Rectal smooth muscle tissue (tissue), 1 donor: Measurements from ENCODE around the gene MEIOB.
"Not testable (repeated sequence)": the region's sequence is repeated elsewhere in the genome, so short reads cannot be mapped to it uniquely, and the experiment has no call there.

Source experiments
- H3K27ac ChIP-seq: one replicate; pipeline ENCODE4 v1.7.0; 2013; ENCODE audit warnings: low read depth, low read length, inconsistent platforms
- H3K27me3 ChIP-seq: one replicate; pipeline ENCODE4 v1.7.0; 2013; ENCODE audit warnings: low read length; ENCODE audit not compliant: control insufficient read depth, insufficient read depth
- H3K36me3 ChIP-seq: one replicate; pipeline ENCODE4 v1.7.0; 2013; ENCODE audit warnings: low read length; ENCODE audit not compliant: control insufficient read depth, insufficient read depth
- H3K4me1 ChIP-seq: one replicate; pipeline ENCODE4 v1.7.0; 2013; ENCODE audit warnings: low read length; ENCODE audit not compliant: control insufficient read depth, insufficient read depth
- H3K4me3 ChIP-seq: one replicate; pipeline ENCODE4 v1.7.0; 2013; ENCODE audit warnings: low read length
- H3K9ac ChIP-seq: one replicate; pipeline ENCODE4 v1.7.0; 2013; ENCODE audit warnings: low read length

Gene MEIOB

DNA sequence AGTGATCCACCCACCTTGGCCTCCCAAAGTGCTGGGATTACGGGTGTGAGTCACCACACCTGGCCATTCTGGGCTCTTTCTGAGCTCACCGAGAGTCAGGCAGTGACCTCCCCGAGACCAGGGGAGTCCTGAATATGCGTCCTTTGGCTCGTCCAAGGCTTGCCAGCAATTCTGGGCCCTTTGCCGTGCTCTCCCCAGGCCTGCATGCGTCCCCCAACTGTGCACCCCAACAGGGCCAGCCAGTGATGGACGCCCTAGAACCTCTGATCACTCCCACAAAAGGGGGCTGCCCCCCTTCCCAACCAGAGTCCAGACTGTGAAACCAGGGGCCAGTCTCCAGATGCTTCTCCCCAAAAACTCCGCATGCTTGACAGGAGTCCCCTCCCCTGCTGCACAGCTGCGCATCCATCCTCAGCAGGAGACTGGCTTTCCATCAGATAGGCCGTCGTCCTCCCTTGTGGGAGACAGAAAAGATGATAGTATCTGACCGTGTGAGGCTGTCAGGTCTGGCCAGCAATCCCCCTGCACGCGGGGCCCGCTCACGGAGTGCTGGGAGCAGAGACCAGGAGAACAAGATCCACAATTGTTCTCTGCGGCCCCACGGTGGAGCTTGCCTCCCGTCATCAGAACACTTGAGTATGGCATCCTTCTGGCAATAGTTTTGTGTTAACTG is 30.7 kb upstream of the MEIOB start:
- Histone ChIP-seq H3K27me3 (no peaks in the 10 kb centered on the region), H3K9ac (no peak overlapping the region), H3K4me3 (no peak overlapping the region), H3K36me3 (no peaks in the 10 kb centered on the region), H3K4me1 (no peaks in the 10 kb centered on the region), H3K27ac (no peak overlapping the region)

DNA sequence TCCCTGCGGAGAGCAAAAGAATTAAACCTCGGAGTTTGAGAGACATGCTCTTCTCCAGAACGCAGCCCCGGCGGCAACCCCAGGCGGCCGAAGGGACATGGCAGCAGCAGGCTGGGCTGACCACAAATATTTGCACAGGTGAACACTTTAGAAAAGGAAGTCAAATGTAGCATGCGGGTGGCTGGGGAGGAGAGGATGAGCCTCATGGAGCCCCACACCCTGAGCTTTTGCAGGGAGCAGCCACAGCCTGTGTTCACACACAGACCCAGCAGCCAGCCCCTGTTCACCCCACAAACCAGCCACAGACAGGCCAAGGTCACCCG is 28.4 kb upstream of the MEIOB start:
- Histone ChIP-seq H3K27me3 (no peaks in the 10 kb centered on the region), H3K9ac (no peak overlapping the region), H3K27ac (no peak overlapping the region), H3K4me3 (no peak overlapping the region), H3K36me3 (no peaks in the 10 kb centered on the region), H3K4me1 (no peaks in the 10 kb centered on the region)

DNA sequence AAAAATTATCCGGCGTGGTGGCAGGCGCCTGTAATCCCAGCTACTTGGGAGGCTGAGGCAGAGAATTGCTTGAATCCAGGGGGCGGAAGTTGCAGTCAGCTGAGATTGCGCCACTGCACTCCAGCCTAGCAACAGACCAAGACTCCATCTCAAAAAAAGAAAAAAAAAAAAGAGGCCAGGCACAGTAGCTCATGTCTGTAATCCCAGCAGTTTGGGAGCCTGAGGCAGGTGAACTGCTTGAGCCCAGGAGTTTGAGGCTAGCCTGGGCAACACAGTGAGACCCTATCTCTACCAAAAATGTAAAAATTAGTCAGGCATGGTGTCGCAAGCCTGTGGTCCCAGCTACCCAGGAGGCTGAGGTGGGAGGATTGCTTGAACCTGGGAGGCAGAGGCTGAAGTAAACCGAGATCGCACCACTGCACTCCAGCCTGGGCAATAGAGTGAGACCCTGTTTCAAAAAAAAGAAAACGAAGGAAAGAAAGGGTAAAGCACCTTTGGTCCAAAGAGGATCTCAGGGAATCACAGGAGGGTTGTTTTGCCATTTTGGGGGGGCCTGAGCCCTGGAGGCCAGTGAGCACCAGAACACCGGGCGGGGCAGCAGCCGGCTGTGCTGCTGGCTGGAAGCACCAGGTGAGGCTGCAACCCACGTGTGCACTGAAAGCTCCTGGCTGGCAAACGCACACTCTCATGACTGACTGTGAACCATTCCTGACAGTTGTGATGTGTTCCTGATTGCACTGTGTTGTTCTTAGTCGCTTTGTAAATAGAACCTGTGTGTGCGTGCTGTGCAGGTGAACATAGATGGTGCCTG is 27.9 kb upstream of the MEIOB start:
- Histone ChIP-seq H3K27ac (no peak overlapping the region), H3K4me1 (no peaks in the 10 kb centered on the region), H3K4me3 (no peak overlapping the region), H3K27me3 (no peaks in the 10 kb centered on the region), H3K36me3 (no peaks in the 10 kb centered on the region), H3K9ac (no peak overlapping the region)

DNA sequence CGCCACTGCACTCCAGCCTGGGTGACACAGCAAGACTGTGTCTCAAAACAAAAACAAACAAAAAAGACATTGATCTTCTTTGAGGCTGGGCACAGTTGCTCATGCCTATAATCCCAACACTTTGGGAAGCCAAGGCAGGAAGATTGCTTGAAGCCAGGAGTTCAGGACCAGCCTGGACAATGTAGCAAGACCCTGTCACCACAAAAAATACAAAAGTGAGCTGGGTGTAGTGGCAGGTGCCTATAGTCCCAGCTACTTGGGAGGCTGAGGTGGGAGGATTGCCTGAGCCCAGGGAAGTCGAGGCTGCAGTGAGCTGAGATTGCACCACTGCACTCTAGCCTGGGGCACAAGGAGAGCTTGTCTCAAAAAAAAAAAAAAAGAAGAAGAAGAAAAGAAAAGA is 25.7 kb upstream of the MEIOB start:
- not testable (repeated sequence) for H3K4me3 ChIP-seq, H3K4me1 ChIP-seq, H3K27me3 ChIP-seq, H3K36me3 ChIP-seq, H3K9ac ChIP-seq, H3K27ac ChIP-seq

DNA sequence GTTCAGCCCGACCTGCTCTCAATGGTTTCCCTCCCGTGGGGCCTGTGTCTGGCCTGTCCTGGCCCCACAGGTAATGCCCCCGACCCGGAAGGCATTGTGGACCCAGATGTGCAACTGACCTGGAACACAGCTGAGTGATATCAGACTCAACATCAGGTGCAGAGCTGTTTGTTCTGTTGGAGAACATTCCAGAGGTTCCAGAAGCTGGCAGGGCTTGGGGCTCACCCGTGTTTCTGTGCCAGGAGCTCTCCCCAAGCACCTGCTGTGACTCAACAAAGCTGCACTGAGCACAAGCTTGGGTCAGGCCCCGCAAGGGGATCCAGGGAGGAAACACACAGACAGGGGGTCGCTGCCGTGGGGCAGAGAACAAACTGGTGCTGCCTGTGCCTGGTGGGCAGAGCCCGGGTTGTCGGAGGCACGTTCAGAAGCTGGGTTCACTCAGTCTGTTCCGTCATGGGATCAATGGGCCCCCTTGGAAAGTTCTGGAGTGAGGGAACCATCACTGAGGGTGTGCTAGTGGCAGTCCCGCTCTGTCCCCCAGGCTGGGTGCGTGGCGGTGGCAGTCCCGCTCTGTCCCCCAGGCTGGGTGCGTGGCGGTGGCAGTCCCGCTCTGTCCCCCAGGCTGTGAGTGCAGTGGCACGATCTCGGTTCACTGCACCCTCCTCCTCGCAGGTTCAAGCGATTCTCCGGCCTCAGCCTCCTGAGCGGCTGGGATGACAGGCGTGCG is 24.1 kb upstream of the MEIOB start:
- no peak overlapping the region for H3K4me3 ChIP-seq
- no peaks in the 10 kb centered on the region for H3K4me1 ChIP-seq
- H3K27me3 ChIP-seq: no peaks in the 10 kb centered on the region
- H3K36me3 ChIP-seq: no peaks in the 10 kb centered on the region
- H3K9ac ChIP-seq: no peak overlapping the region
- no peak overlapping the region for H3K27ac ChIP-seq

DNA sequence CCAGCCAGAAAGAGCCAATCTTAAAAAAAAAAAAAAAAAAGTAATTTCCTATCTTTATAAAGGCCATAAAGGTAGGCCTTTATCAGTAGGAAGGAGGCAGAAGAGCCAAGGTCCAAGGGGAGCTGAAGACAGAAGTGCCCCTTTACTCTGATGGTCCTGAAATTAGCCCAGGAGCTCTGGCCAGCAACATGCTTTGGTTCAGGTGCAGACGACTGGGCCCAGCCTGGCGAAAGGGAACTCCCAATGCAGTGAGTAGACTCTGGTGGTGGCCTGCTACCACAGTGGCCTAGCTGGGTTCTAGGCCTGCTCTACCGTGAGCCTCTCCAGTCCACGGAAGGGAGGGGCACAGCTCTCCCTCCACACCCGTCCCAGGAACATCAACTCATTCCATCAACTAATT is 23.1 kb upstream of the MEIOB start:
- H3K4me3 ChIP-seq: no peak overlapping the region
- no peak overlapping the region for H3K27ac ChIP-seq
- H3K36me3 ChIP-seq: no peaks in the 10 kb centered on the region
- H3K9ac ChIP-seq: no peak overlapping the region
- H3K27me3 ChIP-seq: no peaks in the 10 kb centered on the region
- no peaks in the 10 kb centered on the region for H3K4me1 ChIP-seq

DNA sequence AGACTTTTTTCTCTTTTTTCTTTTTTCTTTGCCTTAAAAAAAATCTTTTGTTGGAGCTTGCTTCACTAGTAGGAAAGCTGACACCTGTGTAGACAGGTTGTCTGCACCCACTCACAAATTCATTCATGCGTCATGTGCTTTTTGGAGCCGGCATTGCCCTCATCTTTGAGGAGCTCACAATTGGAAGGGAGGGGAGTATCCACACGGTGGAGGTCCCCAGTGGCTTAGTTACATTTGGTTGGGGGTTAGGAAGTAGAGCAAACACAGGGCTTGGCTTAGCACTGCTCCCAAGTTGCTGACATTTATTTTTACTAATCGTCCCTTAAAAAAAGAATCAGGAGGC is 18.7 kb upstream of the MEIOB start:
- H3K36me3 ChIP-seq: no peaks in the 10 kb centered on the region

DNA sequence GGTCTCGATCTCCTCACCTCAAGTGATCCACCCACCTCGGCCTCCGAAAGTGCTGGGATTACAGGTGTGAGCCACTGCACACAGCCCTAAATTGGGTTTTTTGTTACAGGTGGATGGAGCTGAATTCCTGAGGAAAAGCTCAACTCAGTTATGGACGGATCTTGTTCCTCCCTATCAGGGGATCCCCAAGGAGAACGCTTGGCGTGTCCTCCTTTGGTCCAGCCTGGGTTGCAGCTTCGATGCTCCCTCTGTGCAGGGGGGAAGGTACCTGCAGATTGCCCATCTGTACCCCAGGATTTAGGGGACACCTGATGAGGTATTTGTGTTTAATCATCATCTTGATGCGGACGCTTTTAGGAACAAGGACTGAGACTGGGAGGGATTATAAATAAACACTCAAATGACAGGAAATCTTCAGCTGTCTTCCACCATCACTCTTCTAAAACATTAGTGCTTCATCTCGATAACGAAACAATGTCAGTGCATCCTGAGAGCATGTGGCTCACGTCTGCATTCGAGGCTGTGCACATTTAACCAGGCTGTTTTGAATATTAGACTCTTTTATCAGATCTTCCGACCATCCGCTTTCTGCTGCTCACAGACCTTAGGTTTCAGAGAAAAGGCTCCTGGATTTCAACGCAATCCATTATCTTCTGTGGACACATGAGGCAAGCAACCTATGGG is 18.2 kb upstream of the MEIOB start:
- Histone ChIP-seq H3K4me3 (no peak overlapping the region), H3K4me1 (no peaks in the 10 kb centered on the region), H3K27ac (no peak overlapping the region), H3K36me3 (no peaks in the 10 kb centered on the region), H3K9ac (no peak overlapping the region), H3K27me3 (no peaks in the 10 kb centered on the region)

More for the DNA sequence above, 18.7 kb upstream of the MEIOB start:
- H3K4me3 ChIP-seq: no peak overlapping the region
- H3K9ac ChIP-seq: no peak overlapping the region
- H3K4me1 ChIP-seq: no peaks in the 10 kb centered on the region
- H3K27me3 ChIP-seq: no peaks in the 10 kb centered on the region
- H3K27ac ChIP-seq: no peak overlapping the region

DNA sequence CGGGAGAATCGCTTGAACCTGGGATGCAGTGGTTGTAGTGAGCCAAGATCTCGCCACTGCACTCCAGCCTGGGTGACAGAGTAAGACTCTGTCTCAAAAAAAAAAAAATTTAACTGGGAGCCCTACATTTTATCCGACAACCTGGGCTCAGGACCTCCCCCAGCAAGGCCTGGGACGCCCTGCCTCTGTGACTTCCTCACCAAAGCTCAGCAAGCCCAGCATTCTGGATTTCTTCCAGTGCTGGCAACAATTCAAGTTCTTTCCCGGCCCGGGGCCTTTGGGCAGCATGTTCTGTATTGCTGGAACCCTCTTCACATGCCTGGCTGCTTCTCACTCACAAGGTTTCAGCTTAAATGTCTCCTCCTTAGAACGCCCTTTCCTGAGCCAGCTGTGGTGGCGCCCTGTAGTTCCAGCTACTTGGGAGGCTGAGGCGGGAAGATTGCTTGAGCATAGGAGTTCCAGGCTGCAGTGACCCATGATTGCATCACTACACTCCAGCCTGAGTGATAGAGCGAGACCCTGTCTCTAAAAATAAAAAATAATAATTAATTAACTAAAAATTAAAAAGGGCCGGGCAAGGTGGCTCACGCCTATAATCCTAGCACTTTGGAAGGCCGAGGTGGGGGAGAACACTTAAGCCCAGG is 15.9 kb upstream of the MEIOB start:
- no peak overlapping the region for H3K4me3 ChIP-seq
- no peak overlapping the region for H3K9ac ChIP-seq
- no peaks in the 10 kb centered on the region for H3K4me1 ChIP-seq
- H3K36me3 ChIP-seq: no peaks in the 10 kb centered on the region
- no peaks in the 10 kb centered on the region for H3K27me3 ChIP-seq
- H3K27ac ChIP-seq: no peak overlapping the region

DNA sequence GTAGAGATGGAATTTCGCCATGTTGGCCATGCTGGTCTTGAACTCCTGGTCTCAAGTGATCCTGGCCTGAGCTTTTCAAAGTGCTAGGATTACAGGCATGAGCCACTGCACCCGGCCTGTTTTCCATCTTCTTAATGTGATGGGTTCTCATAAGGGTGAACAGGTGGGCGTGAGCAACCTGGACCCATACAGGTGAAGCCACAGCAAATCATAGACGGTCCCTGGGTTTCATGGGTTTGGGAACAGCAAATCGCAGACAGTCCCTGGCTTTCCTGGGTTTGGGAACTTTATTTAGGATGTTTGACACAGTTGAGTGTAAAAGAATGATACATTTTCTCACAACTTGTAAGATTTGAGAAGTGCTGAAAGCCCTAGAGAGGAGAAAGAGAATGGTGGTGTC is 12.9 kb upstream of the MEIOB start:
- no peaks in the 10 kb centered on the region for H3K27me3 ChIP-seq
- H3K4me3 ChIP-seq: no peak overlapping the region
- no peaks in the 10 kb centered on the region for H3K36me3 ChIP-seq
- H3K4me1 ChIP-seq: no peaks in the 10 kb centered on the region
- H3K9ac ChIP-seq: no peak overlapping the region
- no peak overlapping the region for H3K27ac ChIP-seq

DNA sequence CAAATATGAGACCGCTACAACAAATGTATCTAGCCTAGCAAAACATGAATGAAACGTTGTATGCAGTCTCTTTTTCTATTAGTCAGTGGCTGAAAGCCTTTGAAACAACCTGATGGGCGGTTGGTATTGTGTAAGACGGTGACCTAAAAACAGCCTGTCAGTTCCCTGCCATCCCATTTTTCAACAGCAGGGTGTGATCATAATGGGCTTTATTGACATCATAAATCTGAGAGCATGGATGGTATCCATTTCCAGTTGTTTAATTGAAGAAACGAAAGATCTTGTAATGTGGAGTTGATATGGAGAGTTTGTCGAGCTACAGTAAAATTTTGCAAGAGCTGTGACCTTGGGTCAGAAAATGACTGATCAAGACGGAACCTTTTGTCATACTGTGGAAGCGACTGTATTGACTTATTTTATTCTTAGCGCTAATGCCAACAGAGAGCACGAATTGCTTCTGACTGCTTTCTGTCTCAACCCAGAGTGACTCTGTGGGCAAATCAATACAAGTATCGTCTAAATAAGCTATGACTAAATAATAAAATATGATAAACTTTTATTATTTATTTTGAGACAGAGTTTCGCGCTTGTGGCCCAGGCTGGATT is 12.3 kb upstream of the MEIOB start:
- no peak overlapping the region for H3K27ac ChIP-seq
- H3K9ac ChIP-seq: no peak overlapping the region
- no peaks in the 10 kb centered on the region for H3K4me1 ChIP-seq
- no peaks in the 10 kb centered on the region for H3K27me3 ChIP-seq
- no peak overlapping the region for H3K4me3 ChIP-seq
- H3K36me3 ChIP-seq: no peaks in the 10 kb centered on the region

DNA sequence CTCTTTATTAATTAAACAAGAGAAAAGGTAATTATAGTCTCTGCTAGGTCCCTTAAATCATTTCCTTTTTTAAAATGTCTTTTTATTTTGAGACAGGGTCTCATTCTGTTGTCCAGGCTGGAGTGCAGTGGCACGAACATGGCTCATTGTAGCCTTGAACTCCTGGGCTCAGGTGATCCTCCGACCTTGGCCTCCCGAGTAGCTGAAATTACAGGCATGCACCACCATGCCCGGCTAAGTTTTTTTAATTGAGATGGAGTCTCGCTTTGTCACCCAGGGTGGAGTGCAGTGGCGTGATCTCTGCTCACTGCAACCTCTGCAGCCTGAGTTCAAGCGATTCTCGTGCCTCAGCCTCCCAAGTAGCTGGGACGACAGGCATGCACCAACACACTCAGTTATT is 9.2 kb upstream of the MEIOB start:
- H3K4me3 ChIP-seq, H3K4me1 ChIP-seq, H3K9ac ChIP-seq, H3K27ac ChIP-seq, H3K36me3 ChIP-seq, H3K27me3 ChIP-seq: not testable (repeated sequence)
